H9 (cell line): ENCODE data around the gene DNAAF5. TPM values are rescaled to one million over a fixed set of nuclear protein-coding genes. Genes with fewer than 3 reads are reported as not detected.

Source experiments
- DNase-seq: peaks from one replicate; pipeline ENCODE4 v3.0.0-alpha.2; 2017
- H2AFZ ChIP-seq: one replicate; pipeline ENCODE4 v1.6.1; 2013; ENCODE audit warnings: mild to moderate bottlenecking, low read length, control low read depth, moderate library complexity
- H2AK5ac ChIP-seq: 2 replicates; pipeline ENCODE4 v1.6.1; 2013; ENCODE audit warnings: low read length, control low read depth, mixed read lengths; ENCODE audit not compliant: insufficient read length
- H2BK120ac ChIP-seq: one replicate; pipeline ENCODE4 v1.6.1; 2013; ENCODE audit warnings: low read depth, mild to moderate bottlenecking, low read length, control low read depth, inconsistent platforms; ENCODE audit not compliant: poor library complexity, severe bottlenecking
- H2BK12ac ChIP-seq: 2 replicates; pipeline ENCODE4 v1.6.1; 2013; ENCODE audit warnings: low read length, control low read depth, mixed read lengths, low read depth; ENCODE audit not compliant: insufficient read length
- H2BK15ac ChIP-seq: 2 replicates; pipeline ENCODE4 v1.6.1; 2013; ENCODE audit warnings: low read depth, low read length, control low read depth
- H2BK20ac ChIP-seq: one replicate; pipeline ENCODE4 v1.6.1; 2013; ENCODE audit warnings: low read depth, mild to moderate bottlenecking, low read length, control low read depth, inconsistent platforms; ENCODE audit not compliant: poor library complexity, severe bottlenecking
- H2BK5ac ChIP-seq: 2 replicates; pipeline ENCODE4 v1.6.1; 2013; ENCODE audit warnings: low read length, control low read depth, mixed read lengths; ENCODE audit not compliant: insufficient read length
- H3K14ac ChIP-seq: 2 replicates; pipeline ENCODE4 v1.6.1; 2013; ENCODE audit warnings: low read length, control low read depth; ENCODE audit not compliant: insufficient read depth
- H3K18ac ChIP-seq: 2 replicates; pipeline ENCODE4 v1.6.1; 2013; ENCODE audit warnings: low read depth, mild to moderate bottlenecking, mixed read lengths, low read length, control low read depth; ENCODE audit not compliant: insufficient read length
- H3K23ac ChIP-seq: 2 replicates; pipeline ENCODE4 v1.6.1; 2013; ENCODE audit warnings: low read length, control low read depth, mixed read lengths, low read depth; ENCODE audit not compliant: insufficient read length
- H3K23me2 ChIP-seq: 2 replicates; pipeline ENCODE4 v1.6.1; 2013; ENCODE audit warnings: low read depth, mild to moderate bottlenecking, mixed read lengths, low read length, control low read depth; ENCODE audit not compliant: insufficient read length, poor library complexity, severe bottlenecking
- H3K27ac ChIP-seq: 2 replicates; pipeline ENCODE4 v1.5.1; 2013; ENCODE audit warnings: low read length, control low read depth, mixed read lengths, low read depth; ENCODE audit not compliant: insufficient read length
- H3K27me3 ChIP-seq: 2 replicates; pipeline ENCODE4 v1.6.1; 2013; ENCODE audit warnings: low read length, control low read depth, inconsistent platforms; ENCODE audit not compliant: insufficient read depth
- H3K4ac ChIP-seq: 2 replicates; pipeline ENCODE4 v1.6.1; 2013; ENCODE audit warnings: low read depth, mild to moderate bottlenecking, control low read depth, inconsistent platforms, low read length, moderate library complexity
- H3K4me1 ChIP-seq: 2 replicates; pipeline ENCODE4 v1.6.1; 2013; ENCODE audit warnings: low read length, control low read depth, inconsistent platforms; ENCODE audit not compliant: insufficient read depth
- H3K4me2 ChIP-seq: 2 replicates; pipeline ENCODE4 v1.6.1; 2013; ENCODE audit warnings: low read length, control low read depth, mixed read lengths; ENCODE audit not compliant: insufficient read length, insufficient read depth
- H3K56ac ChIP-seq: 2 replicates; pipeline ENCODE4 v1.6.1; 2013; ENCODE audit warnings: low read depth, mild to moderate bottlenecking, mixed read lengths, low read length, control low read depth; ENCODE audit not compliant: insufficient read length
- H3K79me1 ChIP-seq: 2 replicates; pipeline ENCODE4 v1.6.1; 2013; ENCODE audit warnings: low read depth, mild to moderate bottlenecking, moderate library complexity, low read length, control low read depth, inconsistent platforms; ENCODE audit not compliant: insufficient read depth, poor library complexity, severe bottlenecking
- H3K79me2 ChIP-seq: 2 replicates; pipeline ENCODE4 v1.6.1; 2013; ENCODE audit warnings: low read length, control low read depth, inconsistent platforms; ENCODE audit not compliant: insufficient read depth
- H3K9ac ChIP-seq: 2 replicates; pipeline ENCODE4 v1.6.1; 2013; ENCODE audit warnings: low read length, control low read depth, mixed read lengths; ENCODE audit not compliant: insufficient read length; ENCODE audit errors: extremely low read depth
- H3K9me3 ChIP-seq: one replicate; pipeline ENCODE4 v1.6.1; 2013; ENCODE audit warnings: low read depth, low read length, inconsistent platforms; ENCODE audit not compliant: control insufficient read depth
- H3T11ph ChIP-seq: one replicate; pipeline ENCODE4 v1.6.1; 2013; ENCODE audit warnings: mild to moderate bottlenecking, low read length, control low read depth, inconsistent platforms
- H4K20me1 ChIP-seq: one replicate; pipeline ENCODE4 v1.6.1; 2013; ENCODE audit not compliant: control insufficient read depth, insufficient read length, insufficient read depth
- H4K5ac ChIP-seq: 2 replicates; pipeline ENCODE4 v1.6.1; 2013; ENCODE audit warnings: low read depth, mild to moderate bottlenecking, mixed read lengths, low read length, control low read depth; ENCODE audit not compliant: insufficient read length
- H4K8ac ChIP-seq: replicated peaks from 2 replicates; pipeline ENCODE4 v1.6.1; 2013; ENCODE audit warnings: low read length, control low read depth, mixed read lengths, low read depth; ENCODE audit not compliant: insufficient read length
- H4K91ac ChIP-seq: 2 replicates; pipeline ENCODE4 v1.6.1; 2013; ENCODE audit warnings: low read depth, mild to moderate bottlenecking, moderate library complexity, mixed read lengths, low read length, control low read depth; ENCODE audit not compliant: insufficient read length
- H3K27ac Mint-ChIP-seq, 3 experiments: 2 replicates in 2 of 3; 3 replicates in 1 of 3; pipeline ENCODE4 v1.8.0; 2020 to 2021; ENCODE audit warnings: mixed read lengths in 3 of 3, mild to moderate bottlenecking in 1 of 3, moderate library complexity in 1 of 3
- H3K27me3 Mint-ChIP-seq: 2 replicates; pipeline ENCODE4 v1.8.0; 2021; ENCODE audit warnings: low read depth, mild to moderate bottlenecking, moderate library complexity, mixed read lengths
- H3K36me3 Mint-ChIP-seq, 3 experiments: 2 replicates in 2 of 3; 3 replicates in 1 of 3; pipeline ENCODE4 v1.8.0; 2020 to 2021; ENCODE audit warnings: low read depth in 3 of 3, mixed read lengths in 3 of 3; ENCODE audit not compliant: insufficient read depth in 1 of 3
- H3K4me1 Mint-ChIP-seq, 2 experiments: 2 replicates each; pipeline ENCODE4 v1.8.0; 2020; ENCODE audit warnings: mixed read lengths in 2 of 2
- H3K4me3 Mint-ChIP-seq, 2 experiments: 2 replicates in 1 of 2; 3 replicates in 1 of 2; pipeline ENCODE4 v1.8.0; 2020 to 2021; ENCODE audit warnings: mild to moderate bottlenecking in 2 of 2, mixed read lengths in 2 of 2, moderate library complexity in 1 of 2
- H3K9me3 Mint-ChIP-seq, 2 experiments: 2 replicates in 1 of 2; 3 replicates in 1 of 2; pipeline ENCODE4 v1.8.0; 2020; ENCODE audit warnings: mild to moderate bottlenecking in 2 of 2, mixed read lengths in 2 of 2, moderate library complexity in 1 of 2
- WGBS: extraction: QIAGEN DNeasy Blood & Tissue Kit; methylation state at CpG from one replicate; pipeline ENCODE4 v1.1.7; 2013; ENCODE audit warnings: missing lambda C conversion rate, low lambda C conversion rate, mixed read lengths; ENCODE audit not compliant: insufficient read length; ENCODE audit errors: extremely low coverage; 5-methylcytosine and 5-hydroxymethylcytosine counted together
- total RNA-seq: library from RNA; stranded (reverse); gene quantifications from 2 replicates; pipeline ENCODE4 v1.2.1, GENCODE V29; 2021
- TF ChIP-seq, protein P1 (sequence below): fragments of 200-600 bp; sonication (generic); conservative IDR thresholded peaks from 3 replicates; pipeline ENCODE4 v1.8.0; 2021; ENCODE audit warnings: antibody characterized with exemption, mild to moderate bottlenecking

DNAAF5 gene
- total RNA-seq, 1 experiment from 2014 or later, result 43.5 TPM

DNA sequence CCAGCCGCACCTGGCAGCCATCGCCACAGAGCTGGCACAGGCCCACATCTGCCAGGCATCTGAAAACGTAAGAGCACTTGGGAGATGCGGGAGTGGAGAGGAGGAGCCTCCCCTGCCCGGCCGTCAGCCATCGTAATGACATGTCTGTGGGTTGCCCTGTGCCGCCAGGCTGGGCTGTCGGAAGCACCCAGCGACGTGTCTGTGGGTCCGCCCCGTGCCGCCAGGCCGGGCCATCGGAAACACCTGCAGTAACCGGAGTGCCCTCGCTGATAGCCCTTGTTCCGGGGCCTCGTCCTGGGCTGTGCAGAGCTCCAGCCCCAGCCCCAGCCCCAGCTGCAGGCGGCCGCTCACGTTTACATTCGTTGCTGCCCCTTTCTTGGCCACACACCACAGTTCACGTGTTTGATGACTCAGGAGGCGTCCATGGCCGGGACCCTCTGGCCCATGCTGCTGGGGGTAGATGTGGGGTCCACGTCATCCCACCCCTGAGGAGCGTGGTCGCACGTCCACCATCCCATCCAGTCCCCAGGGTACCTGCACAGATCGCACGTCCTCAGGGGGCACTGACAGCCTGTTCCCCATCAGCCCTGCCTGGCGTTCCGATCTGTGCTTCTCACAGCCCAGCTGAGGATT is 30.5 kb downstream of the DNAAF5 start:
- no peak overlapping the region for H2BK15ac ChIP-seq
- Mint-ChIP-seq H3K4me1 (no peaks in the 10 kb centered on the region), H3K27ac (no peak overlapping the region), H3K27me3 (no peaks in the 10 kb centered on the region), H3K4me3 (no peak overlapping the region), H3K9me3 (no peaks in the 10 kb centered on the region), H3K36me3 (peaks cover 44 to 78% (median 76%) of the 10 kb centered on the region in 3 experiments)
- no peaks in the 10 kb centered on the region for H3K9me3 ChIP-seq
- H4K5ac ChIP-seq, result no peak overlapping the region
- no peak overlapping the region for H2BK20ac ChIP-seq
- H3K79me1 ChIP-seq, result no peaks in the 10 kb centered on the region
- no peak for DNase-seq
- no peak overlapping the region for H3K14ac ChIP-seq
- no peak overlapping the region for H2AFZ ChIP-seq
- H3T11ph ChIP-seq, result no peak overlapping the region
- no peaks in the 10 kb centered on the region for H3K23me2 ChIP-seq
- no peaks in the 10 kb centered on the region for H3K4me1 ChIP-seq
- no peak overlapping the region for H4K91ac ChIP-seq
- H3K4me2 ChIP-seq, result no peak overlapping the region
- no peak overlapping the region for H2AK5ac ChIP-seq
- no peak overlapping the region for H3K18ac ChIP-seq
- H2BK5ac ChIP-seq, result no peak overlapping the region
- no peaks in the 10 kb centered on the region for H4K20me1 ChIP-seq
- H3K23ac ChIP-seq, result no peak overlapping the region
- no peak overlapping the region for H3K27ac ChIP-seq
- no peak overlapping the region for H3K4ac ChIP-seq
- no peak overlapping the region for H2BK120ac ChIP-seq
- TF ChIP-seq, protein P1, sequence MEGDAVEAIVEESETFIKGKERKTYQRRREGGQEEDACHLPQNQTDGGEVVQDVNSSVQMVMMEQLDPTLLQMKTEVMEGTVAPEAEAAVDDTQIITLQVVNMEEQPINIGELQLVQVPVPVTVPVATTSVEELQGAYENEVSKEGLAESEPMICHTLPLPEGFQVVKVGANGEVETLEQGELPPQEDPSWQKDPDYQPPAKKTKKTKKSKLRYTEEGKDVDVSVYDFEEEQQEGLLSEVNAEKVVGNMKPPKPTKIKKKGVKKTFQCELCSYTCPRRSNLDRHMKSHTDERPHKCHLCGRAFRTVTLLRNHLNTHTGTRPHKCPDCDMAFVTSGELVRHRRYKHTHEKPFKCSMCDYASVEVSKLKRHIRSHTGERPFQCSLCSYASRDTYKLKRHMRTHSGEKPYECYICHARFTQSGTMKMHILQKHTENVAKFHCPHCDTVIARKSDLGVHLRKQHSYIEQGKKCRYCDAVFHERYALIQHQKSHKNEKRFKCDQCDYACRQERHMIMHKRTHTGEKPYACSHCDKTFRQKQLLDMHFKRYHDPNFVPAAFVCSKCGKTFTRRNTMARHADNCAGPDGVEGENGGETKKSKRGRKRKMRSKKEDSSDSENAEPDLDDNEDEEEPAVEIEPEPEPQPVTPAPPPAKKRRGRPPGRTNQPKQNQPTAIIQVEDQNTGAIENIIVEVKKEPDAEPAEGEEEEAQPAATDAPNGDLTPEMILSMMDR, result no peak
- H2BK12ac ChIP-seq, result no peak overlapping the region
- no peaks in the 10 kb centered on the region for H3K27me3 ChIP-seq
- no CpG with 5 or more reads among the region's 35 CpGs for WGBS
- no peak overlapping the region for H3K9ac ChIP-seq
- no peak overlapping the region for H4K8ac ChIP-seq
- H3K79me2 ChIP-seq, result no peaks in the 10 kb centered on the region
- H3K56ac ChIP-seq, result no peak overlapping the region
